ENCODE measurements around the gene UPF2. TPM values are rescaled to one million over a fixed set of nuclear protein-coding genes. Genes with fewer than 3 reads are reported as not detected.

The UPF2 gene
- total RNA-seq, 3 donors from 2014 or later: 20.6 to 36.8 (median 22.3) TPM

DNA sequence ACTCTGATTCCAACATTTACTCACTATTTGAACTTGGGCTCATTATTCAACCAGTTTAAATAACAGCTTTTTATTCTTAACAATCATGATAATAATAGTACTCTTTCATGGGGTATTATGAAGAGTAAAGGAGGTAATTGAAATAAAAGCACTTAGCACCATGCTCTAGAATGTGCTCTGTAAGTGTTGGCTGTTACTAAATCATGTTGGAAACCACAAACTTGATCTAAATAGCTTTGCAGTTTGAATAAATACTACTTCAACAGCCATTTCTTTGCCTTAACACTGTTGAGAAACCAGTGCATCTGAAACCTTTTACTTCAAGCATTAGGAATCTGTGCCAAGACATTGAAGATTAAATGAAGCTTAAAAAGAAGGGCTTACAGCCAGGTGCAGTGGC is 7.9 kb upstream of the UPF2 start:
- DNase-seq: no peak
- H3K36me3 ChIP-seq (ENCODE audit: low read depth): no peaks in the 10 kb centered on the region
- H3K4me3 ChIP-seq: no peak overlapping the region
- intact Hi-C loops (cut with DNase I, micrococcal nuclease): no loop called here
- H3K4me1 ChIP-seq (ENCODE audit: low read depth): no peaks in the 10 kb centered on the region
- no peak for ATAC-seq
- TF ChIP-seq CTCF (IDR thresholded peaks at IDR 0.05): no peak
- no peaks in the 10 kb centered on the region for H3K9me3 ChIP-seq

DNA sequence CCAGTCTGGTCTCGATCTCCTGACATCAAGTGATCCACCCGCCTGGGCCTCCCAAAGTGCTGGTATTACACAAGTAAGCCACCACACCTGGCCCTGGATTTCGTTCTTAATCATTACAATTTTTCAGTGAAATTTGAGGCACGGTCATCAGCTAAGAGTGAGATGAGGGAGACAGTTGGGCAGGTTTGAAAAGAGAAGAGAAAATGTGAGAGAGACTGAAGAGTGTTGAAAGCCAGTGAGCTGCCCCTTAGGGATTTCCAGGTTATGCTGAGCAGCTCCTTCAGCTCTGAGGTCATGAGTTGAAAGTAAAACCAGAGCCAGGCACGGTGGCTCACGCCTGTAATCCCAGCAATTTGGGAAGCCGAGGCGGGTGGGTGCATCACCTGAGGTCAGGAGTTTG is 5.9 kb upstream of the UPF2 start:
- DNase-seq (no peak), ATAC-seq (no peak)
- no peaks in the 10 kb centered on the region for H3K36me3 ChIP-seq (ENCODE audit: low read depth)
- H3K4me3 ChIP-seq: no peak overlapping the region
- intact Hi-C loops (cut with DNase I, micrococcal nuclease): no loop called here
- H3K9me3 ChIP-seq: no peaks in the 10 kb centered on the region
- TF ChIP-seq CTCF (IDR thresholded peaks at IDR 0.05): no peak
- H3K4me1 ChIP-seq (ENCODE audit: low read depth): no peaks in the 10 kb centered on the region

DNA sequence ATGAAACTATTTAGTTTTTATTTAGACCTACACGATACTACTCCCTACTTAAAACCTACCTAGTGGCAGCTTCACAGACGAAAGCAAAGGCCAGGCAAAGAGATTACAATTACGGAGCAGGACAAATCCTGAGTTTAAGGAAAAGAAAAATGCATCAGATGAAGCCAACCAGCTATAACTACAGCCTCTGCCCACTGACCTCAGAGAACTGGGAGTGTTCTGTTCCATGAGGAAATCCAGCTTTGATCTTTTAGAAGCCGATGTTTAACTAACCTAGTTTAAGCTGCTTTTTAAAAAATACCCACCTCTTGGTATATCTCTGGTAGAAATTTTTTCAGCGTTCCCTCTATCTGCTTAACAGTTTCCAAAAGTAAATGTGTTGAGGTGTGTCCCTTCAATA is 3.0 kb upstream of the UPF2 start:
- Histone ChIP-seq H3K9me3 (no peaks in the 10 kb centered on the region), H3K4me3 (no peak overlapping the region), H3K4me1 (ENCODE audit: low read depth) (peaks cover 11% of the 10 kb centered on the region), H3K36me3 (ENCODE audit: low read depth) (no peaks in the 10 kb centered on the region)
- no peak for TF ChIP-seq CTCF (IDR thresholded peaks at IDR 0.05)
- DNase-seq (no peak), ATAC-seq (no peak)
- intact Hi-C loops (cut with DNase I, micrococcal nuclease): no loop called here

DNA sequence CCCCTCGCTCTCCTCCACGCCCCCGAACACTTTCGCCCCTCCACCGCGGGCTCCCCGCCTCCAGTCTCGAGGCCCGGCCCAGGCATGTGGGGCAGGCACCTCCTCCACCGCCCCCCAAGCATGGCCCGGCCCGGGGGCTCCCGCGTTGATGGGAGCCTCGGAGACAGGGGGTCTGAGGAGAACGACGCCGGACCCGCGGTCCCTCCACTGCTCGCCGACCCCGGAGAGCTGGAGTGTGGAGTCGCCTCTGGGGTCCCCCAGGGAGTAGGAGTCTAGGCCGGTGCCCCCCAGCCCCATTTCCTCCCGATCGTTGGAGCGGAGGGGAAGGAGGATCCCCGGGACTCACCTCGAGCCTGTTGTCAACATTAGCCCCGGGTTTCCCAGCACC is 206 bp downstream of the UPF2 start:
- ATAC-seq: peak; percentile 18
- intact Hi-C loops (cut with DNase I, micrococcal nuclease): no loop called here
- H3K36me3 ChIP-seq (ENCODE audit: low read depth): no peaks in the 10 kb centered on the region

GRCh38 chr10:12041766-12042408 is 722 bp downstream of the UPF2 start:
- no peaks in the 10 kb centered on the region for H3K9me3 ChIP-seq
- peak; percentile 10 for ATAC-seq
- H3K4me3 ChIP-seq: peak overlapping the region; percentile 96
- no peaks in the 10 kb centered on the region for H3K36me3 ChIP-seq (ENCODE audit: low read depth)
- H3K4me1 ChIP-seq (ENCODE audit: low read depth): peaks cover 11% of the 10 kb centered on the region
- intact Hi-C loops (cut with DNase I, micrococcal nuclease): no loop called here
- no peak for TF ChIP-seq CTCF (IDR thresholded peaks at IDR 0.05)
- peak in 2 of 3 donors; percentile 41 to 55 for DNase-seq

More for the DNA sequence above, 206 bp downstream of the UPF2 start:
- Histone ChIP-seq H3K4me3 (peak overlapping the region; percentile 96), H3K9me3 (no peaks in the 10 kb centered on the region), H3K4me1 (ENCODE audit: low read depth) (peaks cover 11% of the 10 kb centered on the region)
- no peak for DNase-seq
- no peak for TF ChIP-seq CTCF (IDR thresholded peaks at IDR 0.05)

Measured in mucosa of descending colon (tissue), 3 donors.